ENCODE results near the gene C11orf21. TPM values are rescaled to one million over a fixed set of nuclear protein-coding genes. Genes with fewer than 3 reads are reported as not detected.

C11orf21 gene
- total RNA-seq (ENCODE audit: low replicate concordance) = not detected in 2 replicates

- H3K4me3 ChIP-seq (ENCODE audit: low read depth, low read length) = no peak within 1 kb of the TSS
- no peak for TF ChIP-seq CTCF (IDR thresholded peaks at IDR 0.05; ENCODE audit: insufficient read depth, low read length)
- peak; percentile 17 for DNase-seq (ENCODE audit: low read depth)
Measured at GRCh38 chr11:2301631-2302305, at the start of gene C11orf21, which contains the start of gene TSPAN32. Gene C11orf21 (minus strand): TSS chr11:2301918. CDS start chr11:2301808, 110 bp downstream. Gene TSPAN32 (plus strand): TSS chr11:2302013. CDS start chr11:2302150, 137 bp downstream.

GRCh38 chr11:2348986-2349385 lies 47.3 kb upstream of the C11orf21 start:
- peak; percentile 49 for DNase-seq (ENCODE audit: low read depth)
- TF ChIP-seq CTCF (IDR thresholded peaks at IDR 0.05; ENCODE audit: insufficient read depth, low read length) = no peak

GRCh38 chr11:2347308-2347830 lies 45.7 kb upstream of the C11orf21 start:
- DNase-seq (ENCODE audit: low read depth) = no peak
- no peak overlapping the region for H3K4me3 ChIP-seq (ENCODE audit: low read depth, low read length)
- TF ChIP-seq CTCF (IDR thresholded peaks at IDR 0.05; ENCODE audit: insufficient read depth, low read length) = no peak

More at GRCh38 chr11:2348986-2349385, 47.3 kb upstream of the C11orf21 start:
- no peak overlapping the region for H3K4me3 ChIP-seq (ENCODE audit: low read depth, low read length)

- H3K4me3 ChIP-seq (ENCODE audit: low read depth, low read length) = no peak overlapping the region
- DNase-seq (ENCODE audit: low read depth) = no peak
- no peak for TF ChIP-seq CTCF (IDR thresholded peaks at IDR 0.05; ENCODE audit: insufficient read depth, low read length)
Measured at GRCh38 chr11:2346586-2347307, 45.0 kb upstream of the C11orf21 start.

- DNase-seq (ENCODE audit: low read depth) = no peak
- H3K4me3 ChIP-seq (ENCODE audit: low read depth, low read length) = no peak overlapping the region
- no peak for TF ChIP-seq CTCF (IDR thresholded peaks at IDR 0.05; ENCODE audit: insufficient read depth, low read length)
Measured at GRCh38 chr11:2346014-2346413, 44.3 kb upstream of the C11orf21 start.

- TF ChIP-seq CTCF (IDR thresholded peaks at IDR 0.05; ENCODE audit: insufficient read depth, low read length) = no peak
Measured at GRCh38 chr11:2345050-2345449, 43.3 kb upstream of the C11orf21 start.

More at GRCh38 chr11:2345050-2345449, 43.3 kb upstream of the C11orf21 start:
- no peak overlapping the region for H3K4me3 ChIP-seq (ENCODE audit: low read depth, low read length)
- no peak for DNase-seq (ENCODE audit: low read depth)

All from fibroblast of the aortic adventitia (primary cell).